Stimulated activated CD8-positive, alpha-beta memory T cell treated with anti-CD3 and anti-CD28 coated beads, Interleukin-2, amount 100 ng/mL, for 1 hour (primary cell): Measurements from ENCODE around the gene FABP3.

Experiments
- DNase-seq, 2 donors: peaks; one replicate each; pipeline ENCODE4 v3.0.0-alpha.2; 2020; ENCODE audit warnings: low read depth in 2 of 2

The FABP3 gene

GRCh38 chr1:31373056-31373896 is at the start of gene FABP3:
TSS of gene FABP3 (minus strand) at chr1:31373076. CDS start at chr1:31373014, 62 bp downstream.
- DNase-seq: no peak

DNA sequence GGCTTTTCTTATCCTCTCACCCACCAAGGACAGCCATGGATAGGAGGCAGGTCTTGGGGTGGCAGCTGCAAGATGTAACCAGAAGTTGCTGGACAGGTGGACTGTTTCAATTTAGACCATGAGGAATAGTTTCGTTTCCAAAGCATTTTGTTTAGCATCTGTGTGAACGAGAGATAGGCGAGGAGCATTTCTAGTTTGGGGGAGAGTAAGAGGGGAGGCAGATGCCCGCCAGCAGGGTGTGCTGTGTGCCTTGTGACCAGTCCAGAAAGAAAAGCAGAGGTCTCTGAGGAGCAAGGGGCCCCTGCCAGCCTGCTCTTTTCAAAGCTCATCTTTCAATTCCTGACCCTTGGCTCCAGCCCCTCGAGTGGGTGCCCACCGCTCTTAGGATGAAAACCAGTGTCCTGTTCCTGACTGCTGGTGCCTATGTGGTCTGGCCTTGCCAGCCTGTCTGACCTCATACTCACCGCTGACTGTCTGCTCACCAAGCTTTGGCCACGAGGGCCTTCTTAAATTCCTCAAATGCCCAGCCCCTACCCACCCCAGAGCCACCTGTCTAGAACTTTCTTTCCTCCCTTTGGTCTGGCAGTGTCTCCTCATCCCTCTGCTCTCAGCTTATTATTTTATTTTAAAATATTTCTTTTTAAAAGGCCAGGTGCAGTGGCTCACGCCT is 48.6 kb upstream of the FABP3 start:
- no peak for DNase-seq

- DNase-seq: no peak
These were observed 47.8 kb upstream of the FABP3 start for GRCh38 chr1:31420716-31421115.

- DNase-seq: no peak
These were observed 45.9 kb upstream of the FABP3 start for GRCh38 chr1:31418626-31419323.

- DNase-seq: no peak
These were observed 44.3 kb upstream of the FABP3 start for GRCh38 chr1:31417148-31417547.

DNA sequence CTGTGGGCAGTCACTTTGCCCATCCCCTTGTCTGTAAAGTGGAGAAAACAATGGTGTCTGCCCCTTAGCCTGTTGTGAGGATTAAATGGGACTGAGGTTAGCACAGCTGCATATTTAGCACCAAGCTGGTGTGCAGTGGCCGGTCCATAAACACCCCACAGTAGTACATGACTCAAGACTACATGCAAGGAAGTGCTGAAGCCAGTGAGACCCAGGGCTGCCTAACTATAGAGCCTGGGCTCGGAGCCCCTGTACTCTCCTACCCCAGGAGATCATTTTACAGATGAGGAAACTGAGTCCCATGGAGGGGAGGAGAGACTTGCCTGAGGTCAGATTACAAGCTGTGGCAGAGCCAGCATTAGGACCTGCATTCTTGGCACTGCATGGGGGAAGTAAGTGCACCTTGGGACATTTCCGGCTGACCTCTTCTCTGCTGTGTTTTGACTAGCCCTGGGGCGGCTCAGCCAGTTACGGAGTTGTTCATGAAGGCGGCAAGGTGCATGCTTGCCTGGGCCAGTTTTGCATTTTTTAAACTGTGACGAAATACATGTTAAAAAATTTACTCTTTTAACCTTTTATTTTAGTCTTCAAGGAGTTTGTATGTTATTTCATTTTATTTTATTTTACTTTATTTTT is 43.3 kb upstream of the FABP3 start:
- no peak for DNase-seq

DNA sequence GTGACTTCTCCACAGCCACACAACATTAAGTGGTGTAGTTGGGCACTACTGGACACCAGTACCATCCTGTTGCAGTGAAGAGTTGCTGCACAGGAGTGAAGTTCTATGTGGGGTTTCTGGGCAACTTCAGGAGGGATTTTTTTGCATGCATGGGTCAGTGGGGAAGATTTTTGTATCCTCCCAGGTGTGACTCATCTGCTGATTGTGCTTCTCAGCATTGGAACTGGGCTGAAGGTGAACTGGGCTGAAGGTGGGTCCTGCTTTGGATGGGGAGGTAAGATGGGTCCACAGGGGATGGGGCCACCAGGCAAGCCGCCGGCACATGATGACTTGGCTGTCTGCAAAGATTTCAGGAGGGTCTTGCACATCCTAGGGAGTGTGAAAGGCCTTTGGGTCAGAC is 42.8 kb upstream of the FABP3 start:
- no peak for DNase-seq

DNA sequence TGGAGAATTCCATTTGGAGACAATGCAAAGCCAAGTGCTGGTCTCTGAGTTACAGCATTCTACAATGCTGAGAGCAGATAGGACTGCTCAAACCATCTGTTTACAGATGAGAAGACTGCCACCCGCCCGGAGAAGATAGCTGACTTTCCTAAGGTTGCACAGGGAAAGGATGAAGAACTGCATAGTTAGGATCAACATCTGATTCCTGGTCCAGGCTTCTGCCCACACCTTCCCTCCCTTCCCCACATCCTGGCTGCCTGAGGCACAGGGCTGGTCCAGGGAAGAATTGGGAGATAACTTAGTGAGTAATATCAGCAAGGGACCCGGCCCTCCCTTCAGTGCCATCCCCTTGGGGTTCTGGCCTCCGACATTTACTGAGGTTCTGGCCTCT is 42.1 kb upstream of the FABP3 start:
- no peak for DNase-seq

DNA sequence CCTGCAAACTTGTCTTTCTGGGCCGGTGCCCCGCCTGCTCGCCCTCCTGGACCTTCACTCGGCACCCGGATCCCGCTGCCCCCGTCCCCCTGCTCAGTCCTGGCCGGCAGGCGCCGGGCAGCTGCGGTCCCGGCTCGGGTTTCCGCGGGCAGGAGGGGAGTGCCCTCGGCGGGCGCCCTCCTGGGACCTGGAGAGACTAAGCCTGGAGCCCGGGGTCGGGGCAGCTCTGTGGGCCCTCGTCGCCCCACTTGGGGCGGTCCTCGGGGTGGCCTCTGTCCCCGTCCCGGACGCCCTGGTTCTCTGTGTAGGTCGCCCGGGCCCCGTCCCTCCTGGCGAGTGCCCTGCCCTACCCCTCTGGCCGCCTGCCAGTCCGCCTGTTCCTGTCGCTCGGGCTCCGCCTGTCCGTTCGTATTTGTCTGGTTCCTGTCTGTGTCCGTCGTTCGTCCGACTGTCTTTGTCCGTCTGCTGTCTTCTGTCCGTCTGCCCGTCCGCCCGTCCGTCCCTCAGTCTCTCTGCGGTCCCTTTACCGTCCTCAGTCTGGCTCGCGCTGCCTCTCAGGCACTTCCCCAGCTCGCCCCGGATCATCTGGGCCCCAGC is 40.6 kb upstream of the FABP3 start:
- no peak for DNase-seq

GRCh38 chr1:31412732-31413404 is 40.0 kb upstream of the FABP3 start, which contains the start of gene SERINC2:
TSS of gene SERINC2 (plus strand) at chr1:31413213. CDS start at chr1:31413266, 53 bp downstream.
- DNase-seq: peak in 1 of 2 donors; percentile 2

DNA sequence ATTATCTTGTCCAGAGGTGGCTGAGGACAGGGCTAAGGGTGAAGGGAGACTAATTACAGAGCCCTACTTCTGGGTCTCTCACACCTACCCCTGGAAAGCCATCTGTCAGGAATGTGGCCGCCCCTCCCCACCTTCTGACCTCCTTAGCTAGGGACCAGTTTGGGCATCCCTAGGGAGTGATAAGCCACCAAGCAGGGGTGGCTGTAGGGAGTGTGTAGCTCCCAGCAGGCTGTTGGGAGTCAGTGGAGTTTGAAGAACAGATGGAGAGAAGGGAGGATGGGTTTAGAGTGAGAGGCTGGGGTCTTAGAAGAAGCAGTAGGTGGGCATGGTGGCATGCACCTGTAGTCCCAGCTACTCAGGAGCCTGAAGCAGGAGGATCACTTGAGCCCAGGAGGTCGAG is 39.3 kb upstream of the FABP3 start:
- no peak for DNase-seq

DNA sequence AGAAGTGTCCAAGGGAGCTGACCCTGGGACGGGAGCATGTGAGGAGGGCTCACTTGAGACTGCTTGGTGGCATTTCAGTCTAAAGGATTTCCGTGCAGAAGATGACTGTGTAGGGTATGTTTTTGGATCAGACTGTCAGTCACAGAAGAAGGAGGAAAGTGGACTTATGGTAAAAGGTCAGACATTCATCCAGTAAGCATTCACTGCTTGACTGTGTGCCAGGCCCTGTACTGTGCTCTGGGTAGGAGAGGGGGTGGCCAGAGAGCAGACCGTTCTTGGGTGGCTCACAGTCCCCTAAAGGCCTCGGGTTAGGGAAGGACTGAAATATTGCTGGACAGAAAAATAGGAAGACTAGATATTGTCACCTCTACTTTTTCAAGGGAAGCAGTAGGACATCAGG is 38.0 kb upstream of the FABP3 start:
- no peak for DNase-seq

DNA sequence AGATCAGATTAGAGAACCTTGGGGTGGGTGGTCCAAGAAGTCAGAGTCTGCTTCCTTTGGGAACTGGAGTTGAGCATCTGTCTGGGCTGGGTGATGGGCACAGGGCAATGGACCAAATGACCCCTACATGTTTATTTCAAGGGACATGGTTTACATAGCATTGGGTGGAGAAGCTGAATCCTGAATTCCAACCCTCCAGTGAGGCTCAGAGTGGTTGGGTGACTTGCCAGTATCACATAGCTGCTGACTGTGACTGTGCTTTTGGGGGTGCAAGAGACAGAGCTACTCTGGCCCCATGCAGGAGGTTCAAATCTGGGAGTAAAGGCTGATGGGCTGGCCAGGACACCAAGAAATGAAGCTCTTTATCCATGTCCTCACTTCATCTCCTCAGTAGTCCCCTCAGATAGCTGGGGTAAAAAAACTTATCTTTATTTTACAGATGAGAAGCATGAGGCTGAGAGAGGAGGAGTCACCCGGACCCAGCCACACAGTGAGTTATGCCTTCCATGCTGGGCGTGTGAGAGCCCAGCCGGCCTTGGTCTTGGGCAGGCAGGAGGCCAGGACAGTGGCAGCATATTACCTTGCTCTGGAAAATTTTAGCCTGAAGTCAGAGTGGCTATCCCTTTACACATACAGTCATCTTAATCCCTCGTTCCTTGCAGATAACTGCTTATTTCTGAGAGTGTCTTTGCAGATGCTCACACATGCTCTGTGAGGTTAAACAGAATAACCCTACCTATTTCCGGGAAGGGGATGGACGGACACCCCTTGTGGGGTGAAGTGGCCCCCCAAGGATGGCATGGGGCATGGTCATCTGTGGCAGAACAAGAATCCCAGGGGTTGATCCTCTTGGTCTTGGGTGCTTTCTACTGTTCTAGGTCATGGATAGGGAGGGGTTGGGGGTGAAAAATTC is 37.3 kb upstream of the FABP3 start:
- no peak for DNase-seq

DNA sequence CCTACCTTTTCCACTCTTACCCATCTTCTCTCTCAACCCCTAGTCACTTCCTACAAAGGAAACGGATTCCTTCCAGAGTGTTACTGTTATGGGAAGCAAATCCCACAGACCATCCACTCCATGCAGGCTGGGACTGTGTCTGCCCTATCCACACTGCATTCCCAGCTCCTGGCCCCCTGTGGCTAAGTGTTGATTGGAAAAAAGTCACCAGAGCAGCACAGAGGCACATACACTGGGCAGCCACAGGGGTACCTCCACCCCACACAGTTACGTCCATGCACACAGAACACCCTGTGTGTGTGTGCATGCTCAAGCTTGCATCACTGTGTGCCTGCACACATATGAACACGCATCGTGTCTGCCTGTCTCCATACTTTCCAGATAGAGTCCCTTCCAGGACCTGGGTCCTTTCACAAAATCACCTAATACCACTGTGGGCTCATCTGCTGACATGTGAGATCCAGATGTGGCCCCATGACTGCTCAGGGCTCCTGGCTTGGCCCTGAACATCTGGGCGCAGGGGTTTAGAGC is 36.0 kb upstream of the FABP3 start:
- DNase-seq: no peak

- no peak for DNase-seq
These were observed 34.3 kb upstream of the FABP3 start for GRCh38 chr1:31407029-31407626.

GRCh38 chr1:31405578-31406245 is 32.8 kb upstream of the FABP3 start:
- DNase-seq: no peak

GRCh38 chr1:31401241-31401640 is 28.4 kb upstream of the FABP3 start:
- no peak for DNase-seq

GRCh38 chr1:31400393-31400792 is 27.5 kb upstream of the FABP3 start:
- no peak for DNase-seq

- no peak for DNase-seq
These were observed 27.1 kb upstream of the FABP3 start for GRCh38 chr1:31399976-31400375.
